ENCODE measurements around the gene FAM124B. TPM values are rescaled to one million over a fixed set of nuclear protein-coding genes. Genes with fewer than 3 reads are reported as not detected.
"Not testable (repeated sequence)": the region's sequence is repeated elsewhere in the genome, so short reads cannot be mapped to it uniquely, and the experiment has no call there.

The FAM124B gene
- polyA plus RNA-seq, 4 donors: 1.8 to 3.0 (median 2.4) TPM

GRCh38 chr2:224382973-224383555 is 18.8 kb downstream of the FAM124B start:
- DNase-seq (ENCODE audit: low read depth in 4 of 4, low spot score in 2 of 4): no peak

- DNase-seq (ENCODE audit: low read depth in 4 of 4, low spot score in 2 of 4): not testable (repeated sequence)
These were observed 19.6 kb downstream of the FAM124B start for GRCh38 chr2:224382280-224382647.

GRCh38 chr2:224381521-224382279 is 20.2 kb downstream of the FAM124B start:
- no peak for DNase-seq (ENCODE audit: low read depth in 4 of 4, low spot score in 2 of 4)

- DNase-seq (ENCODE audit: low read depth in 4 of 4, low spot score in 2 of 4): no peak
These were observed 21.9 kb downstream of the FAM124B start for GRCh38 chr2:224379986-224380385.

- no peak for DNase-seq (ENCODE audit: low read depth in 4 of 4, low spot score in 2 of 4)
These were observed 22.7 kb downstream of the FAM124B start for GRCh38 chr2:224379172-224379571.

- DNase-seq (ENCODE audit: low read depth in 4 of 4, low spot score in 2 of 4): no peak
These were observed 23.2 kb downstream of the FAM124B start for GRCh38 chr2:224378701-224379097.

GRCh38 chr2:224377751-224378700 is 23.9 kb downstream of the FAM124B start:
- DNase-seq (ENCODE audit: low read depth in 4 of 4, low spot score in 2 of 4): no peak

GRCh38 chr2:224372641-224373040 is 29.3 kb downstream of the FAM124B start:
- DNase-seq (ENCODE audit: low read depth in 4 of 4, low spot score in 2 of 4): no peak

GRCh38 chr2:224369028-224369632 is 32.8 kb downstream of the FAM124B start:
- DNase-seq (ENCODE audit: low read depth in 4 of 4, low spot score in 2 of 4): no peak

- DNase-seq (ENCODE audit: low read depth in 4 of 4, low spot score in 2 of 4): no peak
These were observed 35.6 kb downstream of the FAM124B start for GRCh38 chr2:224366267-224366844.

GRCh38 chr2:224365331-224365730 is 36.6 kb downstream of the FAM124B start:
- DNase-seq (ENCODE audit: low read depth in 4 of 4, low spot score in 2 of 4): no peak

GRCh38 chr2:224363281-224363680 is 38.6 kb downstream of the FAM124B start:
- no peak for DNase-seq (ENCODE audit: low read depth in 4 of 4, low spot score in 2 of 4)

GRCh38 chr2:224362094-224362493 is 39.8 kb downstream of the FAM124B start:
- DNase-seq (ENCODE audit: low read depth in 4 of 4, low spot score in 2 of 4): no peak

- DNase-seq (ENCODE audit: low read depth in 4 of 4, low spot score in 2 of 4): no peak
These were observed 41.1 kb downstream of the FAM124B start for GRCh38 chr2:224360801-224361251.

GRCh38 chr2:224359569-224359968 is 42.3 kb downstream of the FAM124B start:
- no peak for DNase-seq (ENCODE audit: low read depth in 4 of 4, low spot score in 2 of 4)

- DNase-seq (ENCODE audit: low read depth in 4 of 4, low spot score in 2 of 4): peak in 1 of 4 donors; percentile 49
These were observed 44.6 kb downstream of the FAM124B start for GRCh38 chr2:224357098-224357901.

- DNase-seq (ENCODE audit: low read depth in 4 of 4, low spot score in 2 of 4): no peak
These were observed 47.2 kb downstream of the FAM124B start for GRCh38 chr2:224354632-224355211.

- peak in 1 of 4 donors; percentile 24 for DNase-seq (ENCODE audit: low read depth in 4 of 4, low spot score in 2 of 4)
These were observed 51.2 kb downstream of the FAM124B start for GRCh38 chr2:224350703-224351102.

GRCh38 chr2:224349396-224349795 is 52.5 kb downstream of the FAM124B start:
- no peak for DNase-seq (ENCODE audit: low read depth in 4 of 4, low spot score in 2 of 4)

Measured in left renal cortex interstitium (tissue), 4 donors.